PC-3 (cell line): ENCODE measurements around the gene NDUFB10. TPM values are rescaled to one million over a fixed set of nuclear protein-coding genes. Genes with fewer than 3 reads are reported as not detected.
"Not testable (repeated sequence)": the region's sequence is repeated elsewhere in the genome, so short reads cannot be mapped to it uniquely, and the experiment has no call there.

Experiments
- ATAC-seq: fragments of 200-7000 bp; cut with Tn5 transposase; 2 replicates; pipeline ENCODE4 v1.9.1; 2020; ENCODE audit warnings: mild to moderate bottlenecking, moderate library complexity
- BruUV-seq: library from RNA; stranded (reverse); fragments of 400-500 nt; replicated peaks from 2 replicates; lab custom pipeline; 2021; lab: Mats Ljungman, UMichigan
- CTCF ChIA-PET: fragments of 300-600 bp; sonication (Branson Sonifier 250); formaldehyde crosslinking; loops from one replicate; lab custom pipeline; 2022; ENCODE audit warnings: antibody characterized with exemption; lab: Charles Lee
- POLR2A ChIA-PET: fragments of 300-600 bp; sonication (Branson Sonifier 250); formaldehyde crosslinking; loops from one replicate; lab custom pipeline; 2022; ENCODE audit warnings: antibody characterized with exemption; ENCODE audit not compliant: unreplicated experiment; lab: Charles Lee
- DNase-seq: peaks from one replicate; pipeline ENCODE4 v3.0.0-alpha.2; 2015
- H2AFZ ChIP-seq: fragments of 300-600 bp; sonication (generic); 2 replicates; pipeline ENCODE4 v1.6.0; 2016; ENCODE audit warnings: antibody characterized with exemption, low read length
- H3F3A ChIP-seq: fragments of 300-600 bp; sonication (generic); one replicate; pipeline ENCODE4 v1.6.0; 2017; ENCODE audit warnings: antibody characterized with exemption, low read length, control low read depth, mild to moderate bottlenecking; ENCODE audit not compliant: unreplicated experiment
- H3K27ac ChIP-seq: fragments of 300-600 bp; sonication (generic); 2 replicates; pipeline ENCODE4 v1.5.1; 2016; ENCODE audit warnings: mild to moderate bottlenecking, low read length
- H3K27me3 ChIP-seq: fragments of 300-600 bp; sonication (generic); 2 replicates; pipeline ENCODE4 v1.6.1; 2016; ENCODE audit warnings: low read length, mixed read lengths
- H3K36me3 ChIP-seq: fragments of 300-600 bp; sonication (generic); 2 replicates; pipeline ENCODE4 v1.6.1; 2016; ENCODE audit warnings: low read depth, mixed run types, low read length, mixed read lengths
- H3K4me1 ChIP-seq: fragments of 300-600 bp; sonication (generic); 2 replicates; pipeline ENCODE4 v1.5.1; 2016; ENCODE audit warnings: low read length; ENCODE audit not compliant: insufficient read depth
- H3K4me2 ChIP-seq: fragments of 300-600 bp; sonication (generic); 2 replicates; pipeline ENCODE4 v1.6.0; 2016; ENCODE audit warnings: low read length
- H3K4me3 ChIP-seq: fragments of 300-600 bp; sonication (generic); 2 replicates; pipeline ENCODE4 v1.5.1; 2016; ENCODE audit warnings: mild to moderate bottlenecking, low read length, mixed read lengths
- H3K79me2 ChIP-seq: fragments of 300-600 bp; sonication (generic); 2 replicates; pipeline ENCODE4 v1.6.1; 2017; ENCODE audit warnings: low read length, mixed read lengths
- H3K9ac ChIP-seq: fragments of 300-600 bp; sonication (generic); 2 replicates; pipeline ENCODE4 v1.6.0; 2016; ENCODE audit warnings: mild to moderate bottlenecking, low read length
- H3K9me2 ChIP-seq: fragments of 300-600 bp; sonication (generic); replicated peaks from 2 replicates; pipeline ENCODE4 v1.6.1; 2016; ENCODE audit warnings: mixed run types, low read length, mixed read lengths
- H3K9me3 ChIP-seq: fragments of 300-600 bp; sonication (generic); 2 replicates; pipeline ENCODE4 v1.6.1; 2016; ENCODE audit warnings: low read length, mixed read lengths
- H4K20me1 ChIP-seq: fragments of 300-600 bp; sonication (generic); 2 replicates; pipeline ENCODE4 v1.6.1; 2016; ENCODE audit warnings: low read length, mixed read lengths
- EZH2 ChIP-seq: fragments of 300-600 bp; sonication (generic); IDR thresholded peaks from one replicate; pipeline ENCODE4 v1.6.1; 2017; ENCODE audit warnings: antibody characterized with exemption, mild to moderate bottlenecking, low read length; ENCODE audit not compliant: unreplicated experiment
- EZH2phosphoT487 ChIP-seq: fragments of 300-600 bp; sonication (generic); IDR thresholded peaks from 2 replicates; pipeline ENCODE4 v1.6.1; 2018; ENCODE audit warnings: mild to moderate bottlenecking, antibody characterized with exemption, low read length, borderline replicate concordance
- intact Hi-C: fragments of 100-400 bp; cut with micrococcal nuclease; formaldehyde crosslinking; loops from 2 replicates; pipeline ENCODE4 v1.9.0; 2023
- total RNA-seq: library from RNA; depleted of rRNA; stranded (reverse); fragments of >200 nt; gene quantifications from 2 replicates; pipeline ENCODE4 v1.2.3, GENCODE V29; 2014
- TF ChIP-seq, protein P1 (sequence below): fragments of 300-600 bp; sonication (generic); conservative IDR thresholded peaks from 2 replicates; pipeline ENCODE4 v1.5.1; 2017; ENCODE audit warnings: antibody characterized with exemption, low read depth, mild to moderate bottlenecking, low read length

NDUFB10 gene
- total RNA-seq, 1 experiment from 2014 or later = 530 TPM

DNA sequence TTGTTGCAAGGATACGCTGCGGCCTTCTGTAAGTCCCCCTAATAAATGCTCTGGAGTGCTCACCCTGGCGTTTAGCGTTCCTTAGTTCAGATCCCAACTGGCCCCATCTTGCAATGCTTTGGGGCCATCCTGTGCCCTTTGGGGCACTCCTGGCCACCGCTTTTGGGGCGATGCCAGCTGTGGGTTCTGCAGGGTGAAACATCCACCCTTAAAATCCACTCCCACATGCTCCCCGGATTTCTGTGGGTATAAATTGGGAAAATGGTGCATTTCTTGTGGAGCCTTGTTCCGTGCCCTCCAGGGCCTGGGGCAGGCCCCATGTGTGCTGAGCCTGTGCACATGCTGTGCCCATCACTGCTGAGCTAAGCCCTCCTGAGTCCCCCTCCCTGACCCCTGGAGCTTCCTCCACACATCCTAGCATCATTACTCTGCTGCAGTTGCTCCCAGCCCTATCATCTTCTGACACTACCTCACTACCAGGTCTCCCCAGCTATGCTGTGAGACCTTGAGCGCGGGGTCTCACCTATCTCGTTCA is 22.3 kb upstream of the NDUFB10 start:
- Histone ChIP-seq H3K4me3 (no peak overlapping the region), H3K27me3 (no peaks in the 10 kb centered on the region), H2AFZ (no peak overlapping the region), H3K9me2 (no peaks in the 10 kb centered on the region), H4K20me1 (no peaks in the 10 kb centered on the region), H3K9ac (no peak overlapping the region), H3K4me2 (no peak overlapping the region), H3K4me1 (peaks cover 14% of the 10 kb centered on the region), H3K9me3 (no peaks in the 10 kb centered on the region), H3K27ac (no peak overlapping the region), H3K79me2 (no peaks in the 10 kb centered on the region), H3F3A (no peaks in the 10 kb centered on the region), H3K36me3 (no peaks in the 10 kb centered on the region)
- TF ChIP-seq EZH2phosphoT487 = no peak
- no peak for TF ChIP-seq EZH2
- TF ChIP-seq, protein P1, sequence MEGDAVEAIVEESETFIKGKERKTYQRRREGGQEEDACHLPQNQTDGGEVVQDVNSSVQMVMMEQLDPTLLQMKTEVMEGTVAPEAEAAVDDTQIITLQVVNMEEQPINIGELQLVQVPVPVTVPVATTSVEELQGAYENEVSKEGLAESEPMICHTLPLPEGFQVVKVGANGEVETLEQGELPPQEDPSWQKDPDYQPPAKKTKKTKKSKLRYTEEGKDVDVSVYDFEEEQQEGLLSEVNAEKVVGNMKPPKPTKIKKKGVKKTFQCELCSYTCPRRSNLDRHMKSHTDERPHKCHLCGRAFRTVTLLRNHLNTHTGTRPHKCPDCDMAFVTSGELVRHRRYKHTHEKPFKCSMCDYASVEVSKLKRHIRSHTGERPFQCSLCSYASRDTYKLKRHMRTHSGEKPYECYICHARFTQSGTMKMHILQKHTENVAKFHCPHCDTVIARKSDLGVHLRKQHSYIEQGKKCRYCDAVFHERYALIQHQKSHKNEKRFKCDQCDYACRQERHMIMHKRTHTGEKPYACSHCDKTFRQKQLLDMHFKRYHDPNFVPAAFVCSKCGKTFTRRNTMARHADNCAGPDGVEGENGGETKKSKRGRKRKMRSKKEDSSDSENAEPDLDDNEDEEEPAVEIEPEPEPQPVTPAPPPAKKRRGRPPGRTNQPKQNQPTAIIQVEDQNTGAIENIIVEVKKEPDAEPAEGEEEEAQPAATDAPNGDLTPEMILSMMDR = no peak
- ChIA-PET POLR2A (no interaction called here), CTCF (no interaction called here)
- ATAC-seq (no peak), DNase-seq (no peak)
- BruUV-seq = no TSS peak
- intact Hi-C loops = no loop called here

DNA sequence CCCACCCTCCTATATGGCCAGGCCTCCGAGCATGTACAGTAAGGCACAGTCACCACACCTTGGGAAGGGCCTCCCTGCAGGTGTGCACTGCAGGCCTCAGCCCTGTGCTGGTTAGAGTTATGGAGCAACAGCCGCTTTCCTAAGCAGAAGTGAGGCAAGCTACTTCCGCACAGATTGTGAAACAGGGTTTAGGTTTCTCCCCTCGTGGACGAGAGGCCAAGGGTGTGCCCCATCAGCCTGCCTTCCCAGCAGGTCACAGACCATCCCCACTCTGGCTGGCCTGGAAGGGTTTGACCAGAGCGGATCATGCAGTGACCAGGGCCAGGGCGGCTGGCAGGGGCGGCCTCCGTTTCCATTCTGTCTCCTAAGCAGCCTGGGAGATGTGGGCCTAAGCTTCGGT is 21.0 kb upstream of the NDUFB10 start:
- TF ChIP-seq EZH2phosphoT487 (no peak), EZH2 (no peak)
- TF ChIP-seq, protein P1 = no peak
- H2AFZ ChIP-seq = no peak overlapping the region
- no peaks in the 10 kb centered on the region for H3F3A ChIP-seq
- H3K27me3 ChIP-seq = no peaks in the 10 kb centered on the region
- H3K4me1 ChIP-seq = peaks cover 19% of the 10 kb centered on the region
- H3K9ac ChIP-seq = no peak overlapping the region
- no TSS peak for BruUV-seq
- no peaks in the 10 kb centered on the region for H3K9me2 ChIP-seq
- ChIA-PET CTCF (no interaction called here), POLR2A (no interaction called here)
- intact Hi-C loops = no loop called here
- DNase-seq (no peak), ATAC-seq (no peak)
- no peaks in the 10 kb centered on the region for H3K9me3 ChIP-seq
- no peaks in the 10 kb centered on the region for H3K36me3 ChIP-seq
- no peaks in the 10 kb centered on the region for H4K20me1 ChIP-seq
- no peak overlapping the region for H3K4me3 ChIP-seq
- peaks cover 6% of the 10 kb centered on the region; the same call in 1 of the 2 replicates for H3K79me2 ChIP-seq
- no peak overlapping the region for H3K27ac ChIP-seq
- no peak overlapping the region for H3K4me2 ChIP-seq

DNA sequence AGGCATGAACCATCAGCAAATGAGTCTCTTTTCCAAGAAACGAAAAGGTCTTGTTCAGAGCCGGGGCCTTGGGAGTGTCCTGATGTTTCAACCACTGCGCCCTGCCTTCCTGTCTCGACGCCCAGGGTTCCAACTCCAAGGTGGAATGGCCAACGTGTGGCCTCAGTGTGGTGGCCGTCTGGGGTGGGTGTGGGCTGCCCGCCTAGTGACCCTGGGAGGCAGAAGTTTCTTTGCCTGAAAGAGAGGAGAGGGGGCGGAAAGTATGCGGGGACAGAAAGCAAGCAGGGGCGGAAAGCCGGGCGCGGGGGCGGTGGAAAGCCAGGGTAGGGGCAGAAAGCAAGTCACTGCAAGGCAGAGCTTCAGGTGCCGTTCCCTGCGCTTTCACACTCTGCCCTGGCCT is 20.4 kb upstream of the NDUFB10 start:
- Histone ChIP-seq H3K9me3 (no peaks in the 10 kb centered on the region), H3K9ac (no peak overlapping the region), H3K79me2 (peaks cover 6% of the 10 kb centered on the region; the same call in 1 of the 2 replicates), H3K27ac (no peak overlapping the region), H3K9me2 (no peaks in the 10 kb centered on the region), H3K27me3 (no peaks in the 10 kb centered on the region), H3K36me3 (no peaks in the 10 kb centered on the region), H3K4me1 (peaks cover 19% of the 10 kb centered on the region), H2AFZ (no peak overlapping the region), H3F3A (no peaks in the 10 kb centered on the region), H4K20me1 (no peaks in the 10 kb centered on the region), H3K4me3 (no peak overlapping the region), H3K4me2 (no peak overlapping the region)
- BruUV-seq = no TSS peak
- ChIA-PET CTCF (no interaction called here), POLR2A (no interaction called here)
- no peak for TF ChIP-seq EZH2phosphoT487
- TF ChIP-seq, protein P1 = no peak
- TF ChIP-seq EZH2 = no peak
- intact Hi-C loops = no loop called here
- no peak for DNase-seq
- ATAC-seq = no peak

DNA sequence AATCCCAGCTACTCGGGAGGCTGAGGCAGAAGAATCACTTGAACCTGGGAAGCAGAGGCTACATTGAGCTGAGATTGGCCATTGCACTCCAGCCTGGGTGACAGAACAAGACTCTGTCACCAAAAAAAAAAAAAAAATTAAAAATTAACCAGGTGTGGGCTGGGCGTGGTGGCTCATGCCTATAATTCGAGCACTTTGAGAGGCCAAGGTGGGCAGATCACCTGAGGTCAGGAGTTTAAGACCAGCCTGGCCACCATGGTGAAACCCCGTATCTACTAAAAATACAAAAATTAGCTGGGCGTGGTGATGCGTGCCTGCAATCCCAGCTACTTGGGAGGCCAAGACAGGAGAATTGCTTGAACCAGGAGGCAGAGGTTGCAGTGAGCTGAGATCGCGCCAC is 19.5 kb upstream of the NDUFB10 start:
- H2AFZ ChIP-seq, BruUV-seq, H3F3A ChIP-seq, H3K36me3 ChIP-seq, CTCF ChIA-PET, H3K27me3 ChIP-seq, H4K20me1 ChIP-seq, intact Hi-C loops, H3K9me2 ChIP-seq, H3K79me2 ChIP-seq, H3K4me3 ChIP-seq, H3K4me2 ChIP-seq, H3K9ac ChIP-seq, ATAC-seq, POLR2A ChIA-PET, H3K9me3 ChIP-seq, DNase-seq, H3K27ac ChIP-seq: not testable (repeated sequence)
- peaks cover 19% of the 10 kb centered on the region for H3K4me1 ChIP-seq
